CD14-positive monocyte (primary cell): Measurements from ENCODE around the gene PMS1. TPM values are rescaled to one million over a fixed set of nuclear protein-coding genes. Genes with fewer than 3 reads are reported as not detected.
A peak's percentile ranks its signal among the peaks of the same experiment; 100 is the strongest.

Experiments used
- DNase-seq, 3 donors: peaks; one replicate each; pipeline ENCODE4 v3.0.0-alpha.2; 2011 to 2022
- H2AFZ ChIP-seq: 2 replicates; pipeline ENCODE4 v1.6.0; 2012; ENCODE audit warnings: mild to moderate bottlenecking, low read depth, low read length, inconsistent platforms; ENCODE audit not compliant: insufficient read depth, poor library complexity, severe bottlenecking
- H3K27ac ChIP-seq, 2 donors: 1 replicate in 1 of 2; 2 replicates in 1 of 2; pipeline ENCODE4 v1.5.1; 2012 to 2013; ENCODE audit warnings: low read length in 2 of 2, control low read depth in 1 of 2, inconsistent platforms in 1 of 2, low read depth in 1 of 2, mild to moderate bottlenecking in 1 of 2
- H3K27me3 ChIP-seq, 2 donors: one replicate each; pipeline versions ENCODE4 v1.6.0 to v1.6.1; 2011 to 2013; ENCODE audit warnings: low read length in 2 of 2; ENCODE audit not compliant: control insufficient read depth in 2 of 2, insufficient read depth in 2 of 2
- H3K36me3 ChIP-seq, 2 donors: replicated peaks in 1 of 2; 1 replicate in 1 of 2; 2 replicates in 1 of 2; pipeline versions ENCODE4 v1.5.1 to v1.6.1; 2012 to 2013; ENCODE audit warnings: low read length in 2 of 2, control low read depth in 1 of 2, inconsistent platforms in 1 of 2, mild to moderate bottlenecking in 1 of 2; ENCODE audit not compliant: insufficient read depth in 2 of 2, control insufficient read depth in 1 of 2
- H3K4me1 ChIP-seq, 2 donors: 1 replicate in 1 of 2; 2 replicates in 1 of 2; pipeline versions ENCODE4 v1.5.1 to v1.6.1; 2012 to 2013; ENCODE audit warnings: low read length in 2 of 2, control low read depth in 1 of 2, inconsistent platforms in 1 of 2, mild to moderate bottlenecking in 1 of 2, moderate library complexity in 1 of 2; ENCODE audit not compliant: insufficient read depth in 2 of 2, control insufficient read depth in 1 of 2
- H3K4me2 ChIP-seq: replicated peaks from 2 replicates; pipeline ENCODE3; 2012; ENCODE audit warnings: low read length, moderate library complexity, mild to moderate bottlenecking; ENCODE audit not compliant: poor library complexity, severe bottlenecking; ENCODE audit errors: extremely low read depth
- H3K4me3 ChIP-seq, 3 experiments: fragments of 200-600 bp in 1 of 3; sonication (generic) in 1 of 3; replicated peaks in 1 of 3; 1 replicate in 2 of 3; 2 replicates in 1 of 3; pipeline ENCODE4 v1.5.1; 2011 to 2013; ENCODE audit warnings: low read length in 3 of 3, mild to moderate bottlenecking in 3 of 3, control low read depth in 2 of 3, low read depth in 2 of 3, inconsistent platforms in 1 of 3, moderate library complexity in 1 of 3
- H3K79me2 ChIP-seq: 2 replicates; pipeline ENCODE4 v1.6.0; 2012; ENCODE audit warnings: mild to moderate bottlenecking, control low read depth, inconsistent platforms, low read length, moderate library complexity; ENCODE audit not compliant: insufficient read depth
- H3K9ac ChIP-seq: 2 replicates; pipeline ENCODE4 v1.6.0; 2017; ENCODE audit warnings: low read length, mild to moderate bottlenecking; ENCODE audit not compliant: insufficient read depth, poor library complexity, severe bottlenecking
- H3K9me3 ChIP-seq, 2 donors: replicated peaks in 1 of 2; 1 replicate in 1 of 2; 2 replicates in 1 of 2; pipeline versions ENCODE4 v1.5.1 to v1.6.1; 2012 to 2013; ENCODE audit warnings: low read length in 2 of 2, control low read depth in 1 of 2; ENCODE audit not compliant: control insufficient read depth in 1 of 2, insufficient read depth in 1 of 2
- H4K20me1 ChIP-seq: 2 replicates; pipeline ENCODE4 v1.6.0; 2012; ENCODE audit warnings: mild to moderate bottlenecking, low read length, control low read depth, moderate library complexity; ENCODE audit not compliant: insufficient read depth
- H3K27ac Mint-ChIP-seq, 7 donors: one replicate each; pipeline ENCODE4 v1.8.0; 2020; ENCODE audit warnings: mild to moderate bottlenecking in 7 of 7, mixed read lengths in 7 of 7, moderate library complexity in 6 of 7, inconsistent platforms in 2 of 7
- H3K27me3 Mint-ChIP-seq, 3 donors: one replicate each; pipeline ENCODE4 v1.8.0; 2021 to 2022; ENCODE audit warnings: low read depth in 3 of 3, mild to moderate bottlenecking in 3 of 3, mixed read lengths in 3 of 3, moderate library complexity in 3 of 3, inconsistent platforms in 1 of 3
- H3K36me3 Mint-ChIP-seq, 2 donors: one replicate each; pipeline ENCODE4 v1.8.0; 2020; ENCODE audit warnings: mixed read lengths in 2 of 2, inconsistent platforms in 1 of 2, mild to moderate bottlenecking in 1 of 2
- H3K4me1 Mint-ChIP-seq: one replicate; pipeline ENCODE4 v1.8.0; 2020; ENCODE audit warnings: mild to moderate bottlenecking, mixed read lengths
- H3K4me3 Mint-ChIP-seq, 2 donors: one replicate each; pipeline ENCODE4 v1.8.0; 2020; ENCODE audit warnings: mild to moderate bottlenecking in 2 of 2, mixed read lengths in 2 of 2, moderate library complexity in 1 of 2
- H3K9me3 Mint-ChIP-seq, 7 donors: one replicate each; pipeline ENCODE4 v1.8.0; 2020 to 2022; ENCODE audit warnings: mixed read lengths in 7 of 7, mild to moderate bottlenecking in 6 of 7, moderate library complexity in 6 of 7, inconsistent platforms in 2 of 7
- WGBS: methylation state at CpG from one replicate; pipeline ENCODE4 v1.1.5; 2013; ENCODE audit warnings: missing lambda C conversion rate; ENCODE audit not compliant: insufficient coverage; 5-methylcytosine and 5-hydroxymethylcytosine counted together
- intact Hi-C, 2 donors: fragments of 100-400 bp; cut with micrococcal nuclease; formaldehyde crosslinking; loops; one replicate each; pipeline versions ENCODE4 v1.15.0 to v1.15.1; 2023
- polyA plus RNA-seq, 3 donors: library from polyadenylated mRNA; depleted of rRNA in 1 of 3; unstranded in 2 of 3; stranded (reverse) in 1 of 3; fragments of 300-500 nt in 2 of 3; fragments of >200 nt in 1 of 3; fragmentation: Illumina TruSeq in 2 of 3; gene quantifications; 1 replicate in 2 of 3; 2 replicates in 1 of 3; pipeline ENCODE4 v1.2.3, GENCODE V29; 2012 to 2021
- TF ChIP-seq, protein P1 (sequence below): fragments of 200-600 bp; IDR thresholded peaks from one replicate; pipeline ENCODE4 v1.8.0; 2022; ENCODE audit warnings: antibody characterized with exemption, mild to moderate bottlenecking

PMS1 gene
- polyA plus RNA-seq, 3 donors: 3.7 to 7.8 (median 5.7) TPM

- Mint-ChIP-seq H3K4me3 (no peak overlapping the region), H3K27me3 (no peaks in the 10 kb centered on the region), H3K36me3 (peaks cover 25 to 27% of the 10 kb centered on the region in 2 donors), H3K9me3 (peaks cover 0 to 2% (median 0%) of the 10 kb centered on the region in 7 donors), H3K4me1 (peaks cover 7% of the 10 kb centered on the region), H3K27ac (peak overlapping the region in 2 of 7 donors; percentile 8 to 35)
- H3K4me2 ChIP-seq: no peak overlapping the region
- TF ChIP-seq, protein P1, sequence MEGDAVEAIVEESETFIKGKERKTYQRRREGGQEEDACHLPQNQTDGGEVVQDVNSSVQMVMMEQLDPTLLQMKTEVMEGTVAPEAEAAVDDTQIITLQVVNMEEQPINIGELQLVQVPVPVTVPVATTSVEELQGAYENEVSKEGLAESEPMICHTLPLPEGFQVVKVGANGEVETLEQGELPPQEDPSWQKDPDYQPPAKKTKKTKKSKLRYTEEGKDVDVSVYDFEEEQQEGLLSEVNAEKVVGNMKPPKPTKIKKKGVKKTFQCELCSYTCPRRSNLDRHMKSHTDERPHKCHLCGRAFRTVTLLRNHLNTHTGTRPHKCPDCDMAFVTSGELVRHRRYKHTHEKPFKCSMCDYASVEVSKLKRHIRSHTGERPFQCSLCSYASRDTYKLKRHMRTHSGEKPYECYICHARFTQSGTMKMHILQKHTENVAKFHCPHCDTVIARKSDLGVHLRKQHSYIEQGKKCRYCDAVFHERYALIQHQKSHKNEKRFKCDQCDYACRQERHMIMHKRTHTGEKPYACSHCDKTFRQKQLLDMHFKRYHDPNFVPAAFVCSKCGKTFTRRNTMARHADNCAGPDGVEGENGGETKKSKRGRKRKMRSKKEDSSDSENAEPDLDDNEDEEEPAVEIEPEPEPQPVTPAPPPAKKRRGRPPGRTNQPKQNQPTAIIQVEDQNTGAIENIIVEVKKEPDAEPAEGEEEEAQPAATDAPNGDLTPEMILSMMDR: no peak
- peaks cover 28 to 59% of the 10 kb centered on the region in 2 donors for H3K36me3 ChIP-seq
- 100% methylated on average over 1 of the region's 2 CpGs for WGBS
- H3K4me1 ChIP-seq: no peaks in the 10 kb centered on the region
- H3K4me3 ChIP-seq: no peak overlapping the region
- H3K79me2 ChIP-seq: no peaks in the 10 kb centered on the region
- intact Hi-C loops: no loop called here
- H4K20me1 ChIP-seq: no peaks in the 10 kb centered on the region
- H3K27ac ChIP-seq: no peak overlapping the region
- no peak overlapping the region for H2AFZ ChIP-seq
- no peak overlapping the region for H3K9ac ChIP-seq
- H3K27me3 ChIP-seq: no peaks in the 10 kb centered on the region
- no peaks in the 10 kb centered on the region for H3K9me3 ChIP-seq
- DNase-seq: no peak
Observed at GRCh38 chr2:189799531-189799930, 15.3 kb downstream of the PMS1 start.

GRCh38 chr2:189802396-189802912 is 18.2 kb downstream of the PMS1 start:
- Histone ChIP-seq H3K36me3 (peaks cover 22 to 45% of the 10 kb centered on the region in 2 donors), H3K4me1 (no peaks in the 10 kb centered on the region), H3K27me3 (no peaks in the 10 kb centered on the region), H3K27ac (no peak overlapping the region), H2AFZ (no peak overlapping the region), H3K9ac (no peak overlapping the region), H3K4me3 (no peak overlapping the region), H4K20me1 (no peaks in the 10 kb centered on the region), H3K9me3 (no peaks in the 10 kb centered on the region), H3K4me2 (no peak overlapping the region), H3K79me2 (no peaks in the 10 kb centered on the region)
- Mint-ChIP-seq H3K4me3 (no peak overlapping the region), H3K9me3 (peaks cover 0 to 2% (median 0%) of the 10 kb centered on the region in 7 donors), H3K27me3 (no peaks in the 10 kb centered on the region), H3K27ac (no peak overlapping the region), H3K36me3 (peaks cover 20 to 28% of the 10 kb centered on the region in 2 donors), H3K4me1 (peaks cover 7% of the 10 kb centered on the region)
- intact Hi-C loops: no loop called here
- WGBS: no CpG with 5 or more reads among the region's 2 CpGs
- TF ChIP-seq, protein P1: no peak
- DNase-seq: no peak
